Activated naive CD4-positive, alpha-beta T cell treated with anti-CD3 and anti-CD28 coated beads for 36 hours (primary cell): ENCODE results near the gene SDHD. TPM values are rescaled to one million over a fixed set of nuclear protein-coding genes. Genes with fewer than 3 reads are reported as not detected.

ENCODE experiments used
- CTCF ChIA-PET: fragments of 350-600 bp; sonication (Branson Sonifier 250); formaldehyde crosslinking; loops from one replicate; lab custom pipeline; 2021; ENCODE audit warnings: antibody characterized with exemption; lab: Charles Lee
- DNase-seq: peaks from one replicate; pipeline ENCODE4 v3.0.0-alpha.2; 2020
- H3K27ac Mint-ChIP-seq: one replicate; pipeline ENCODE4 v1.8.0; 2021; ENCODE audit warnings: mild to moderate bottlenecking, mixed read lengths
- H3K27me3 Mint-ChIP-seq: one replicate; pipeline ENCODE4 v1.8.0; 2021; ENCODE audit warnings: low read depth, mixed read lengths
- H3K36me3 Mint-ChIP-seq: one replicate; pipeline ENCODE4 v1.8.0; 2021; ENCODE audit warnings: low read depth, mixed read lengths
- H3K4me1 Mint-ChIP-seq: one replicate; pipeline ENCODE4 v1.8.0; 2021; ENCODE audit warnings: low read depth, mixed read lengths
- H3K4me3 Mint-ChIP-seq: one replicate; pipeline ENCODE4 v1.8.0; 2021; ENCODE audit warnings: mild to moderate bottlenecking, moderate library complexity, mixed read lengths
- H3K9me3 Mint-ChIP-seq: one replicate; pipeline ENCODE4 v1.8.0; 2021; ENCODE audit warnings: mixed read lengths
- intact Hi-C: fragments of 100-400 bp; cut with micrococcal nuclease; formaldehyde crosslinking; loops from one replicate; pipeline ENCODE4 v1.15.1; 2023
- total RNA-seq, 2 experiments: library from RNA; stranded (reverse); gene quantifications; one replicate each; pipeline ENCODE4 v1.2.3, GENCODE V29; 2021

Gene SDHD
- total RNA-seq, 2 experiments from 2014 or later: 101 to 115 TPM

GRCh38 chr11:112113539-112114457 lies 27.1 kb downstream of the SDHD start:
- Mint-ChIP-seq H3K27ac (no peak overlapping the region), H3K4me1 (peaks cover 8% of the 10 kb centered on the region), H3K36me3 (peaks cover 9% of the 10 kb centered on the region), H3K9me3 (no peaks in the 10 kb centered on the region), H3K27me3 (no peaks in the 10 kb centered on the region), H3K4me3 (no peak overlapping the region)
- CTCF ChIA-PET: interaction anchor here (0.6 to 4.1 kb wide), 35 partner anchors 8 to 1686 kb away, joined by 3 to 46 read pairs (median 5); partner anchors contain the start of gene BCO2
- DNase-seq: no peak
- intact Hi-C loops: loop anchor here (1.0 to 2.0 kb wide), 3 partner anchors 62 to 167 kb away; partner anchors contain the start of gene BCO2

DNA sequence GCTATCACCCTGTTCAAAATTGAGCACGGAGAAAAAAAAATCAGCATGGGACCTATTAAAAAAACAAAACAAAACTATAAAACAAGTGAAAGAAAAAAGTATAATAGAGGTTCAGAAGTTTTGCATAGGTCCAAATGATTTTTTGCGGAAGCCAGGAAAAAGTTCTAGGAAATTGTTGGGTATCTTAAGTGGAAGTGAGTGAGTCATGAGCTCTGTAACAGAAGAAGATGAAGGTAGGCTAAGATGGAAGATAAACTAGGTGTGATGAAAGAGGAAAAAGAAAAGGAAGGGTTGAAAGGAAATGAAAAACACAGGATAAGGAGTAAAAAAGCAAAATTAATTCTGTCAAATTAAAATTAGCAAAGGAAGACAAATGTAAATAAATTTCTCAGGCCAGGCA lies 27.8 kb downstream of the SDHD start:
- Mint-ChIP-seq H3K27ac (no peak overlapping the region), H3K36me3 (peaks cover 9% of the 10 kb centered on the region), H3K27me3 (no peaks in the 10 kb centered on the region), H3K4me1 (peaks cover 8% of the 10 kb centered on the region), H3K4me3 (no peak overlapping the region), H3K9me3 (no peaks in the 10 kb centered on the region)
- no peak for DNase-seq
- intact Hi-C loops: no loop called here
- CTCF ChIA-PET: interaction anchor here (0.7 to 4.1 kb wide), 18 partner anchors 7 to 467 kb away, joined by 3 to 46 read pairs (median 6); partner anchors contain the start of gene BCO2

DNA sequence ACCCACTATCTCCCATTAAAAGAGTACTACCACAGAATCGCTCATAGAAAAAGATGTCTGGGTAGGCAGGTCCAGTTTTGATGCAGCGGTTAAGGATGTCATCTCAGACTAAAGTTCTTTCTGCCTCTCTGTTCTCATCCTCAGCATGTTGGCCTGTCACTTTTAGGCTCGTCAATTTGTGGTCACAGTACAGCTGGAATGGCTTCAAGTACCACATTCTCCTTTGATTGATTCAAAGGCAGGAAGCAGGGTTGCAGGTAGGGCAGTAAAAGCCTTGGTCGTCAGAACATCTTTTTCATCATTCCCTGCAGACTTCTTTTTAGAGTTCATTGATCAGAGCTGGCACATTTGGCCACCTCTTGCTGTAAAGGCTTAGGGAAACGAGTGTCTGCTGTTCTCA lies 28.7 kb downstream of the SDHD start:
- no peak for DNase-seq
- CTCF ChIA-PET: interaction anchor here (0.6 to 2.2 kb wide), 5 partner anchors 18 to 60 kb away, joined by 3 to 8 read pairs (median 4); partner anchors contain the start of gene BCO2
- H3K9me3 Mint-ChIP-seq: no peaks in the 10 kb centered on the region
- no peaks in the 10 kb centered on the region for H3K27me3 Mint-ChIP-seq
- intact Hi-C loops: no loop called here
- H3K4me3 Mint-ChIP-seq: no peak overlapping the region
- peaks cover 13% of the 10 kb centered on the region for H3K4me1 Mint-ChIP-seq
- no peak overlapping the region for H3K27ac Mint-ChIP-seq
- peaks cover 8% of the 10 kb centered on the region for H3K36me3 Mint-ChIP-seq

- H3K4me3 Mint-ChIP-seq: no peak overlapping the region
- H3K36me3 Mint-ChIP-seq: peaks cover 5% of the 10 kb centered on the region
- peaks cover 16% of the 10 kb centered on the region for H3K4me1 Mint-ChIP-seq
- intact Hi-C loops: no loop called here
- no peak for DNase-seq
- no peaks in the 10 kb centered on the region for H3K9me3 Mint-ChIP-seq
- CTCF ChIA-PET: interaction anchor here (0.6 kb wide), 1 partner anchor 116 kb away, joined by 4 read pairs; no protein-coding TSS in a partner anchor
- no peak overlapping the region for H3K27ac Mint-ChIP-seq
- no peaks in the 10 kb centered on the region for H3K27me3 Mint-ChIP-seq
Observed at GRCh38 chr11:112118176-112118575, 31.5 kb downstream of the SDHD start.

DNA sequence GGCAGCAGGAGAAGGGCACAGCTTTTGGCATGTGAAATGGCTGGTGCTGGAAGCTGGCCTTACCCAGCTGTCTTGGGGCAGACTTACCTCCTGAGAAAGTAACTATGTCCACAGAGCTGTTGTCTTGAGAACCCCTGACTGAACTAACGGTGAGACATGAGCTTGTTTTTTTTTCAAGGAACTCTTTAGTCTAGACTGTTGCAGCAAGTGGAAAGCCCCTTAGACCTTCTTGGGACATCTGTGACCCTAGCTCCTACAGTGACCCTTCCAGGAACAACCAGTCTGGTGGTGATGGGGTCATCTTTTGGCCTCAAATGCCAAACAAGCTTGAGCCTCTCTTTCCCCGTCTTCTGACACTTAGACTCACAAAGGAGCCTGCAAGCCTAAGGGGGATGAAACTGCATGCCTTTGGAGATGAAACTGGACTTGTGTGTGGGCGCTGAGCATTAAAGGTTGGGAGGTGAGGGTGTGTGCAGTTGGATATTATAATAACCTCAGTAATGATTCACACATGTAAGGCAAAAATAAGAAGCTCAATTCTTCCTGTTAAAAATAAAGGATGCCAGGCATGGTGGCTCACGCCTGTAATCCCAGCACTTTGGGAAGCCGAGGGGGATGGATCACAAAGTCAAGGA lies 35.4 kb downstream of the SDHD start:
- Mint-ChIP-seq H3K9me3 (no peaks in the 10 kb centered on the region), H3K4me3 (no peak overlapping the region), H3K36me3 (peaks cover 4% of the 10 kb centered on the region), H3K27ac (no peak overlapping the region), H3K27me3 (no peaks in the 10 kb centered on the region), H3K4me1 (peaks cover 8% of the 10 kb centered on the region)
- intact Hi-C loops: no loop called here
- no peak for DNase-seq
- CTCF ChIA-PET: interaction anchor here (1.1 to 2.4 kb wide), 3 partner anchors 10 to 158 kb away, joined by 3 to 21 read pairs (median 4); partner anchors contain the start of gene BCO2

- no peaks in the 10 kb centered on the region for H3K27me3 Mint-ChIP-seq
- H3K4me1 Mint-ChIP-seq: peaks cover 8% of the 10 kb centered on the region
- DNase-seq: no peak
- H3K9me3 Mint-ChIP-seq: no peaks in the 10 kb centered on the region
- peaks cover 3% of the 10 kb centered on the region for H3K36me3 Mint-ChIP-seq
- no peak overlapping the region for H3K4me3 Mint-ChIP-seq
- CTCF ChIA-PET: interaction anchor here (0.6 to 1.5 kb wide), 3 partner anchors 53 to 152 kb away, joined by 3 to 4 read pairs (median 3); partner anchors contain the start of gene BCO2
- H3K27ac Mint-ChIP-seq: no peak overlapping the region
- intact Hi-C loops: no loop called here
Observed at GRCh38 chr11:112123129-112123528, 36.5 kb downstream of the SDHD start.

- Mint-ChIP-seq H3K4me3 (no peak overlapping the region), H3K9me3 (no peaks in the 10 kb centered on the region), H3K36me3 (no peaks in the 10 kb centered on the region), H3K27me3 (no peaks in the 10 kb centered on the region), H3K27ac (no peak overlapping the region), H3K4me1 (no peaks in the 10 kb centered on the region)
- DNase-seq: no peak
- intact Hi-C loops: no loop called here
- CTCF ChIA-PET: no interaction called here
Observed at GRCh38 chr11:112127056-112127455, 40.4 kb downstream of the SDHD start.

DNA sequence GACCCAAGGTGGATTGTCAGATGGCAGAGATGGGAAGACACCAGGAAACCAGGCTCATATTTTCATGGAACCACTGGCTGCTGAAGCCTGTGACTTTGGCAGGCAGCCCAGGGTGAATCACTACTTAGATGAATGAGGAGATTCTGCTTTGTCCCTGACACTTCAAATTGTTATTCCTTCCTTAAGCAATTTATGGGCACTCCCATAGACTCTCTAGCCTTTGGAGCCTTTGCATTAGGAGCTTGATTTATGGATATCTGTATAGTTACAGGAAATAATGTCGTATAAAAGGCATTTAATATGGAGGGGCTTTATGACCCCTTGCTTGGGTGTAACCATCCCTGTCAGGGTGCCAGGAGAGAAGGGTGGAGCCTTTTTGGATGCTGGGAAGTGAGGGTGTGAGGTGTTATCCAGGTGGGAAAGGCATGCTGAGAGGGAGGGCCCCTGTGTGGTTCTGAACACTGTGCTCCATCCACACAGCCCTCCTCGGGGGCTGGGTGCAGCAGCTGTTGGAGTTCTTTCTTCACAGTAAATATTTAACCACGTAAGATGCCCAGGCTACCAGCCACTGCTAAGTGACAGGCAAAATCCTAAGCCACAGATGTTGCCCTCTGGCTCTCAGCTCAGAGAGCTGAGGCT lies 41.9 kb downstream of the SDHD start:
- no peaks in the 10 kb centered on the region for H3K4me1 Mint-ChIP-seq
- H3K27ac Mint-ChIP-seq: no peak overlapping the region
- no peaks in the 10 kb centered on the region for H3K9me3 Mint-ChIP-seq
- intact Hi-C loops: no loop called here
- no peaks in the 10 kb centered on the region for H3K27me3 Mint-ChIP-seq
- CTCF ChIA-PET: interaction anchor here (0.6 to 1.2 kb wide), 2 partner anchors 16 to 41 kb away, joined by 3 read pairs; no protein-coding TSS in a partner anchor
- DNase-seq: no peak
- no peak overlapping the region for H3K4me3 Mint-ChIP-seq
- no peaks in the 10 kb centered on the region for H3K36me3 Mint-ChIP-seq

DNA sequence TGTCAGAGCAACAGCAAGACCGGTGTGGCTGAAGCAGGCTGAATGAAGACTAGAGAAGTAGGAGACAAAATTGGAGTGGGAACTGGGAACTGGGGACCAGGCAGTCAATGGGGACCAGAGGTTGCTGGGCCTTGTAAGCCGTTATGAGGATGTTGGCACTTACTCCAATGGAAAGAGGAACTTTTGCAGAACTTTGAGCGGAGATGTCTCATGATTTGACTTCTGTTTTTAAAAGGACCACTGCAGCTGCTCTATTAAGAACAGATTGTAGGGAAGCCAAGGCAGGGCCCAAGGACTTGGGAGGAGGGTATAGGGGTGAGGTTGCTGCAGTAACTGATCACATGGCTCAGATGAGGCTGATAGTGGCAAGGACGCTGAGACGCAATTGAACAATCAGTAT lies 43.0 kb downstream of the SDHD start:
- CTCF ChIA-PET: interaction anchor here (0.6 to 1.2 kb wide), 4 partner anchors 9 to 1638 kb away, joined by 3 to 6 read pairs (median 5); partner anchors contain the start of gene BCO2
- H3K27ac Mint-ChIP-seq: no peak overlapping the region
- no peak overlapping the region for H3K4me3 Mint-ChIP-seq
- no peak for DNase-seq
- no peaks in the 10 kb centered on the region for H3K36me3 Mint-ChIP-seq
- intact Hi-C loops: no loop called here
- no peaks in the 10 kb centered on the region for H3K9me3 Mint-ChIP-seq
- no peaks in the 10 kb centered on the region for H3K4me1 Mint-ChIP-seq
- no peaks in the 10 kb centered on the region for H3K27me3 Mint-ChIP-seq

- Mint-ChIP-seq H3K9me3 (no peaks in the 10 kb centered on the region), H3K36me3 (no peaks in the 10 kb centered on the region), H3K27ac (no peak overlapping the region), H3K27me3 (no peaks in the 10 kb centered on the region), H3K4me3 (no peak overlapping the region), H3K4me1 (no peaks in the 10 kb centered on the region)
- intact Hi-C loops: no loop called here
- DNase-seq: no peak
- CTCF ChIA-PET: no interaction called here
Observed at GRCh38 chr11:112132737-112133136, 46.1 kb downstream of the SDHD start.

- no peaks in the 10 kb centered on the region for H3K27me3 Mint-ChIP-seq
- CTCF ChIA-PET: interaction anchor here (0.6 to 2.4 kb wide), 2 partner anchors 20 to 146 kb away, joined by 3 to 10 read pairs; no protein-coding TSS in a partner anchor
- intact Hi-C loops: no loop called here
- DNase-seq: no peak
- no peak overlapping the region for H3K27ac Mint-ChIP-seq
- no peak overlapping the region for H3K4me3 Mint-ChIP-seq
- no peaks in the 10 kb centered on the region for H3K36me3 Mint-ChIP-seq
- H3K4me1 Mint-ChIP-seq: no peaks in the 10 kb centered on the region
- H3K9me3 Mint-ChIP-seq: no peaks in the 10 kb centered on the region
Observed at GRCh38 chr11:112134473-112134872, 47.8 kb downstream of the SDHD start.

DNA sequence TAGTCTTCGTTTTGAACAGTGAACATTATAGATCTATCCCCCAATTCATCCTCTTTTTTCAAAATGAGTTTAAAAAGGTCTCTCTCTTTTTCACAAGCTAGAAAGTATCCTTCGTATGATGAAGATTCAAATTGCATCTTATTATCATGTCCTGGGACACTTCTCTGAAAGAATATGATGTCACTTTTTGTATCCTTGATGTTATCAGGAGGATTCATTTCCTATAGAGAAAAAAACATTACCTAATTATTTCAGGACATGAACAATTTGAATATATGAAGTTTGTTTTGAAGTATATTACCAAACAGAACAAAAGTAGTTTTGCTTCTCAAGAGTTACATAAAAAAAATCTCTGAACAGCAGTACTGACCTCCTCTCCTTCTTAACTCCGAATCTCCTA lies 56.9 kb downstream of the SDHD start:
- Mint-ChIP-seq H3K4me1 (no peaks in the 10 kb centered on the region), H3K4me3 (no peak overlapping the region), H3K9me3 (peaks cover 3% of the 10 kb centered on the region), H3K27me3 (no peaks in the 10 kb centered on the region), H3K36me3 (no peaks in the 10 kb centered on the region), H3K27ac (no peak overlapping the region)
- CTCF ChIA-PET: interaction anchor here (0.6 kb wide), 1 partner anchor 32 kb away, joined by 4 read pairs; no protein-coding TSS in a partner anchor
- intact Hi-C loops: no loop called here
- DNase-seq: no peak
